H9 (cell line): ENCODE data around the gene ZNF215. TPM values are rescaled to one million over a fixed set of nuclear protein-coding genes. Genes with fewer than 3 reads are reported as not detected.

Source experiments
- DNase-seq: peaks from one replicate; pipeline ENCODE4 v3.0.0-alpha.2; 2017
- H2AFZ ChIP-seq: one replicate; pipeline ENCODE4 v1.6.1; 2013; ENCODE audit warnings: mild to moderate bottlenecking, low read length, control low read depth, moderate library complexity
- H2AK5ac ChIP-seq: 2 replicates; pipeline ENCODE4 v1.6.1; 2013; ENCODE audit warnings: low read length, control low read depth, mixed read lengths; ENCODE audit not compliant: insufficient read length
- H2BK120ac ChIP-seq: one replicate; pipeline ENCODE4 v1.6.1; 2013; ENCODE audit warnings: low read depth, mild to moderate bottlenecking, low read length, control low read depth, inconsistent platforms; ENCODE audit not compliant: poor library complexity, severe bottlenecking
- H2BK12ac ChIP-seq: 2 replicates; pipeline ENCODE4 v1.6.1; 2013; ENCODE audit warnings: low read length, control low read depth, mixed read lengths, low read depth; ENCODE audit not compliant: insufficient read length
- H2BK15ac ChIP-seq: 2 replicates; pipeline ENCODE4 v1.6.1; 2013; ENCODE audit warnings: low read depth, low read length, control low read depth
- H2BK20ac ChIP-seq: one replicate; pipeline ENCODE4 v1.6.1; 2013; ENCODE audit warnings: low read depth, mild to moderate bottlenecking, low read length, control low read depth, inconsistent platforms; ENCODE audit not compliant: poor library complexity, severe bottlenecking
- H2BK5ac ChIP-seq: 2 replicates; pipeline ENCODE4 v1.6.1; 2013; ENCODE audit warnings: low read length, control low read depth, mixed read lengths; ENCODE audit not compliant: insufficient read length
- H3K14ac ChIP-seq: 2 replicates; pipeline ENCODE4 v1.6.1; 2013; ENCODE audit warnings: low read length, control low read depth; ENCODE audit not compliant: insufficient read depth
- H3K18ac ChIP-seq: 2 replicates; pipeline ENCODE4 v1.6.1; 2013; ENCODE audit warnings: low read depth, mild to moderate bottlenecking, mixed read lengths, low read length, control low read depth; ENCODE audit not compliant: insufficient read length
- H3K23ac ChIP-seq: 2 replicates; pipeline ENCODE4 v1.6.1; 2013; ENCODE audit warnings: low read length, control low read depth, mixed read lengths, low read depth; ENCODE audit not compliant: insufficient read length
- H3K23me2 ChIP-seq: 2 replicates; pipeline ENCODE4 v1.6.1; 2013; ENCODE audit warnings: low read depth, mild to moderate bottlenecking, mixed read lengths, low read length, control low read depth; ENCODE audit not compliant: insufficient read length, poor library complexity, severe bottlenecking
- H3K27ac ChIP-seq: 2 replicates; pipeline ENCODE4 v1.5.1; 2013; ENCODE audit warnings: low read length, control low read depth, mixed read lengths, low read depth; ENCODE audit not compliant: insufficient read length
- H3K27me3 ChIP-seq: 2 replicates; pipeline ENCODE4 v1.6.1; 2013; ENCODE audit warnings: low read length, control low read depth, inconsistent platforms; ENCODE audit not compliant: insufficient read depth
- H3K4ac ChIP-seq: 2 replicates; pipeline ENCODE4 v1.6.1; 2013; ENCODE audit warnings: low read depth, mild to moderate bottlenecking, control low read depth, inconsistent platforms, low read length, moderate library complexity
- H3K4me1 ChIP-seq: 2 replicates; pipeline ENCODE4 v1.6.1; 2013; ENCODE audit warnings: low read length, control low read depth, inconsistent platforms; ENCODE audit not compliant: insufficient read depth
- H3K4me2 ChIP-seq: 2 replicates; pipeline ENCODE4 v1.6.1; 2013; ENCODE audit warnings: low read length, control low read depth, mixed read lengths; ENCODE audit not compliant: insufficient read length, insufficient read depth
- H3K56ac ChIP-seq: 2 replicates; pipeline ENCODE4 v1.6.1; 2013; ENCODE audit warnings: low read depth, mild to moderate bottlenecking, mixed read lengths, low read length, control low read depth; ENCODE audit not compliant: insufficient read length
- H3K79me1 ChIP-seq: 2 replicates; pipeline ENCODE4 v1.6.1; 2013; ENCODE audit warnings: low read depth, mild to moderate bottlenecking, moderate library complexity, low read length, control low read depth, inconsistent platforms; ENCODE audit not compliant: insufficient read depth, poor library complexity, severe bottlenecking
- H3K79me2 ChIP-seq: 2 replicates; pipeline ENCODE4 v1.6.1; 2013; ENCODE audit warnings: low read length, control low read depth, inconsistent platforms; ENCODE audit not compliant: insufficient read depth
- H3K9ac ChIP-seq: 2 replicates; pipeline ENCODE4 v1.6.1; 2013; ENCODE audit warnings: low read length, control low read depth, mixed read lengths; ENCODE audit not compliant: insufficient read length; ENCODE audit errors: extremely low read depth
- H3K9me3 ChIP-seq: one replicate; pipeline ENCODE4 v1.6.1; 2013; ENCODE audit warnings: low read depth, low read length, inconsistent platforms; ENCODE audit not compliant: control insufficient read depth
- H3T11ph ChIP-seq: one replicate; pipeline ENCODE4 v1.6.1; 2013; ENCODE audit warnings: mild to moderate bottlenecking, low read length, control low read depth, inconsistent platforms
- H4K20me1 ChIP-seq: one replicate; pipeline ENCODE4 v1.6.1; 2013; ENCODE audit not compliant: control insufficient read depth, insufficient read length, insufficient read depth
- H4K5ac ChIP-seq: 2 replicates; pipeline ENCODE4 v1.6.1; 2013; ENCODE audit warnings: low read depth, mild to moderate bottlenecking, mixed read lengths, low read length, control low read depth; ENCODE audit not compliant: insufficient read length
- H4K8ac ChIP-seq: replicated peaks from 2 replicates; pipeline ENCODE4 v1.6.1; 2013; ENCODE audit warnings: low read length, control low read depth, mixed read lengths, low read depth; ENCODE audit not compliant: insufficient read length
- H4K91ac ChIP-seq: 2 replicates; pipeline ENCODE4 v1.6.1; 2013; ENCODE audit warnings: low read depth, mild to moderate bottlenecking, moderate library complexity, mixed read lengths, low read length, control low read depth; ENCODE audit not compliant: insufficient read length
- H3K27ac Mint-ChIP-seq, 3 experiments: 2 replicates in 2 of 3; 3 replicates in 1 of 3; pipeline ENCODE4 v1.8.0; 2020 to 2021; ENCODE audit warnings: mixed read lengths in 3 of 3, mild to moderate bottlenecking in 1 of 3, moderate library complexity in 1 of 3
- H3K27me3 Mint-ChIP-seq: 2 replicates; pipeline ENCODE4 v1.8.0; 2021; ENCODE audit warnings: low read depth, mild to moderate bottlenecking, moderate library complexity, mixed read lengths
- H3K36me3 Mint-ChIP-seq, 3 experiments: 2 replicates in 2 of 3; 3 replicates in 1 of 3; pipeline ENCODE4 v1.8.0; 2020 to 2021; ENCODE audit warnings: low read depth in 3 of 3, mixed read lengths in 3 of 3; ENCODE audit not compliant: insufficient read depth in 1 of 3
- H3K4me1 Mint-ChIP-seq, 2 experiments: 2 replicates each; pipeline ENCODE4 v1.8.0; 2020; ENCODE audit warnings: mixed read lengths in 2 of 2
- H3K4me3 Mint-ChIP-seq, 2 experiments: 2 replicates in 1 of 2; 3 replicates in 1 of 2; pipeline ENCODE4 v1.8.0; 2020 to 2021; ENCODE audit warnings: mild to moderate bottlenecking in 2 of 2, mixed read lengths in 2 of 2, moderate library complexity in 1 of 2
- H3K9me3 Mint-ChIP-seq, 2 experiments: 2 replicates in 1 of 2; 3 replicates in 1 of 2; pipeline ENCODE4 v1.8.0; 2020; ENCODE audit warnings: mild to moderate bottlenecking in 2 of 2, mixed read lengths in 2 of 2, moderate library complexity in 1 of 2
- CTCF ChIP-seq: fragments of 200-600 bp; sonication (generic); conservative IDR thresholded peaks from 3 replicates; pipeline ENCODE4 v1.8.0; 2021; ENCODE audit warnings: antibody characterized with exemption, mild to moderate bottlenecking
- WGBS: extraction: QIAGEN DNeasy Blood & Tissue Kit; methylation state at CpG from one replicate; pipeline ENCODE4 v1.1.7; 2013; ENCODE audit warnings: missing lambda C conversion rate, low lambda C conversion rate, mixed read lengths; ENCODE audit not compliant: insufficient read length; ENCODE audit errors: extremely low coverage; 5-methylcytosine and 5-hydroxymethylcytosine counted together
- total RNA-seq: library from RNA; stranded (reverse); gene quantifications from 2 replicates; pipeline ENCODE4 v1.2.1, GENCODE V29; 2021

ZNF215 gene
- total RNA-seq, 1 experiment from 2014 or later, result 18.0 TPM

DNA sequence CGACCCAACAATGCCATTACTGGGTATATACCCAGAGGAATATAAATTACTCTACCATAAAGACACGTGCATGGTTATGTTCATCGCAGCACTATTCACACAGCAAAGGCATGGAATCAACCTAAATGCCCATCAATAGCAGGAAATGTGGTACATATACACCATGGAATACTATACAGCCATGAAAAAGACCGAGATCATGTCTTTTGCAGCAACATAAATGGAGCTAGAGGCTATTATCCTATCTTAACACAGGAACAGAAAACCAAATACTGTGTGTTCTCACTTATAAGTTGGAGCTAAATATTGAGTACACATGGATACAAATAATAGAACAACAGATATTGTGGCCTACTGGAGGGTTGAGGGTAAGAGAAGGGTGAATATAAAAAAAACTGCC, 37.4 kb upstream of the ZNF215 start:
- no peaks in the 10 kb centered on the region for H3K23me2 ChIP-seq
- no peak overlapping the region for H3K56ac ChIP-seq
- DNase-seq, result no peak
- H2AK5ac ChIP-seq, result no peak overlapping the region
- no peak overlapping the region for H3K4me3 Mint-ChIP-seq
- no peaks in the 10 kb centered on the region for H4K20me1 ChIP-seq
- H3K27me3 ChIP-seq, result no peaks in the 10 kb centered on the region
- H3K27ac ChIP-seq, result no peak overlapping the region
- TF ChIP-seq CTCF, result no peak
- H2BK120ac ChIP-seq, result no peak overlapping the region
- no peaks in the 10 kb centered on the region for H3K9me3 Mint-ChIP-seq
- no peak overlapping the region for H3K9ac ChIP-seq
- H4K91ac ChIP-seq, result no peak overlapping the region
- no peak overlapping the region for H3K4ac ChIP-seq
- no peaks in the 10 kb centered on the region for H3K4me1 ChIP-seq
- no peak overlapping the region for H3K14ac ChIP-seq
- no peak overlapping the region for H2BK15ac ChIP-seq
- no CpG with 5 or more reads among the region's 4 CpGs for WGBS
- H4K8ac ChIP-seq, result no peak overlapping the region
- no peak overlapping the region for H3K27ac Mint-ChIP-seq
- no peak overlapping the region for H2BK20ac ChIP-seq
- H3K27me3 Mint-ChIP-seq, result no peaks in the 10 kb centered on the region; the same call in 1 of the 2 replicates
- H3K23ac ChIP-seq, result no peak overlapping the region
- H2BK5ac ChIP-seq, result no peak overlapping the region
- no peak overlapping the region for H3K4me2 ChIP-seq
- H3T11ph ChIP-seq, result no peak overlapping the region
- no peak overlapping the region for H3K18ac ChIP-seq
- no peak overlapping the region for H2AFZ ChIP-seq
- no peak overlapping the region for H4K5ac ChIP-seq
- no peak overlapping the region for H2BK12ac ChIP-seq
- no peaks in the 10 kb centered on the region for H3K36me3 Mint-ChIP-seq
- H3K79me2 ChIP-seq, result no peaks in the 10 kb centered on the region
- no peaks in the 10 kb centered on the region for H3K4me1 Mint-ChIP-seq
- H3K9me3 ChIP-seq, result no peaks in the 10 kb centered on the region
- no peaks in the 10 kb centered on the region for H3K79me1 ChIP-seq
